Cortex of kidney (tissue), 1 donor: ENCODE measurements around the gene SARM1.

Source experiments
- DNase-seq: peaks from one replicate; lab custom pipeline; 2025; lab: John Stamatoyannopoulos, UW

The SARM1 gene

DNA sequence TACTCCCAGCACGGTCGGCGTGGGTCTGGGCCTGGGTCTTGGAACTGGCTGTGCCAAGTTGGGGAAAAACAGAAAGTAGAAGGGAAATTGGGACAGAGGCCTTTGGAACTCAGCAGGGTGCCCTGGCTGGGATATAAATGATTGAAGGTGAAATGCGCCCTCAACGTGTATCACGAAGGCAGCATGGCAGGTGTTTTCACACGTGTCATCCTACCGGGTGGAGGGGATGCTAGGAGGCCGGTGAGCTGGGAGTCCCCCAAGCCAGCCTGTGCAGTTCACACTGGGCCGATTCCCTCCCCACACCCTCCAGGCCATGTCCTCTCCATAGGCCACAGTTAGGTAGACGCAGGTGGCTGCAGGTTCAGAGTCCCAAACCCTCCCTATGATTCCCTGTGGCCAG is 30.0 kb upstream of the SARM1 start:
- no peak for DNase-seq

DNA sequence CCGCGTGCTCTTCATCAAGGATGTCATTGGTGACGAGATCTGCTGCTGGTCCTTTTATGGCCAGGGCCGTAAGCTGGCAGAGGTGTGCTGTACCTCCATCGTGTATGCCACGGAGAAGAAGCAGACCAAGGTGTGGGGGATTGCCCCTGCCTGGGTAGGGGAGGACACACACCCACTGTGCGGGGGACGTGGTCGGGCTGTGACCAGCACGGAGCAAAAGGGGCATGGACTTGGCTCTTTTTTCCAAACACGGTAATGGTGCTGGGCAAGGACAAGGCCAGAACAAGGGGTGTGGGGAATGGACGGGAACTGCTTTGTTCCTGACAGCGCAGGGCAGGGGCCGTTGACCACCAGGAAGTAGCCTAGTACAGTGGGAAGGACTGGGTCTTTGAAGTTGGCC is 29.2 kb upstream of the SARM1 start:
- no peak for DNase-seq

DNA sequence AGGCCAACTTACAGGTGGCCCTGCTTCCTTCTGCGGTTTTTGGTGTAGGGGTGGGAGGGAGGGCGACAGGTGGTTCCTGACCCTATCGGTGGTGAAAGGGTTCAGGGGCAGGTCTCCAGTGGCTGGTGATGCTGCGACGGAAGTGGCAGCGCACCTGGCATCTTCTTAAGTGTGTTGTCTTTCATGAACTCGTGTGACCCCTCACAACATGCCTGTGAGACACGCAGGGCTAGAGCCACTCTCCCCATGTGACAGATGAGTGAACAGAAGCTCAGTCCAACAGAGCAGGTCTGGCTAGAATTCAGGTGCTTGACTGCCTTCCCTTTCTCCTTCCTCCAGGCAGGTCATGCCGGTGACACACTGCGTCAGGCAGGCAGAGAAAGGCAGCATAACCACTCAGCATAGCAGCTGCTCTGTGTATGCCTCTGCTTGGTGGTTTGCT is 28.0 kb upstream of the SARM1 start:
- no peak for DNase-seq

DNA sequence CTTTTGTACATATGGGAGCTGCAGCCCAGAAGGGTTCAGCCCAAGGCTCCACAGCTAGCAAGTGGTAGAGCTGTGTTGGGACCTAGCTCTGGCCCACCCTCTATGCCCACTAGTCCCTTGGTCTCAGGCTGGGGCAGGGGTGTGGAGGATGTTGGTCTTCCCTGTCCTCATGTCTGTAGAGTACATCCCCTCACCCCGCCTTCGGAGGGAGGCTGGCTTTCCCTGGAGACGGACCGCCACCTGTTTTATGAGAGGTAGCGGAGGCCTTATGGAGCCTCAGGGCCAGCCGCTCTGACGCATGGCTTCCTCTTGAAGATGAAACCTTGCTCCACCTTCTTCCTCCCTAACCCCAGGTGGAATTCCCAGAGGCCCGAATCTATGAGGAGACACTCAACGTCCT is 27.5 kb upstream of the SARM1 start:
- no peak for DNase-seq

DNA sequence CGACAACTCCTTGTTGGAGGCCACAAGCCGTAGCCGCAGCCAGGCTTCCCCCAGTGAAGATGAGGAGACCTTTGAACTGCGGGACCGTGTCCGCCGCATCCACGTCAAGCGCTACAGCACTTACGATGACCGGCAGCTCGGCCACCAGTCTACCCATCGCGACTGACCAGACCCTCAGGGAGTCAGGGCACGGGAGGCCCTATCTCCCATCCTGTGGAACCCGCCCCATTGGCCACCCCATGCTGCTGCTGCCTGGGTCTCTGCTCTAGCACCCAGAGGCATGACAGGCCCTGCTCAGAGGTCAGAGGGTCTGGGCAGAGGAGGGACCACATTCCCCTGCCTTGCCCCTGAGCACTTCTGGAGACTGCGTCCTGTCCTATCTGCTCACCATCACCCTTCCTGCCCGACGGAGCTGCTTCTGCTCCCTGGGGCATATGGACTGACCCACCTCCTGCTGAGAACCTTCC is 27.0 kb upstream of the SARM1 start:
- no peak for DNase-seq

DNA sequence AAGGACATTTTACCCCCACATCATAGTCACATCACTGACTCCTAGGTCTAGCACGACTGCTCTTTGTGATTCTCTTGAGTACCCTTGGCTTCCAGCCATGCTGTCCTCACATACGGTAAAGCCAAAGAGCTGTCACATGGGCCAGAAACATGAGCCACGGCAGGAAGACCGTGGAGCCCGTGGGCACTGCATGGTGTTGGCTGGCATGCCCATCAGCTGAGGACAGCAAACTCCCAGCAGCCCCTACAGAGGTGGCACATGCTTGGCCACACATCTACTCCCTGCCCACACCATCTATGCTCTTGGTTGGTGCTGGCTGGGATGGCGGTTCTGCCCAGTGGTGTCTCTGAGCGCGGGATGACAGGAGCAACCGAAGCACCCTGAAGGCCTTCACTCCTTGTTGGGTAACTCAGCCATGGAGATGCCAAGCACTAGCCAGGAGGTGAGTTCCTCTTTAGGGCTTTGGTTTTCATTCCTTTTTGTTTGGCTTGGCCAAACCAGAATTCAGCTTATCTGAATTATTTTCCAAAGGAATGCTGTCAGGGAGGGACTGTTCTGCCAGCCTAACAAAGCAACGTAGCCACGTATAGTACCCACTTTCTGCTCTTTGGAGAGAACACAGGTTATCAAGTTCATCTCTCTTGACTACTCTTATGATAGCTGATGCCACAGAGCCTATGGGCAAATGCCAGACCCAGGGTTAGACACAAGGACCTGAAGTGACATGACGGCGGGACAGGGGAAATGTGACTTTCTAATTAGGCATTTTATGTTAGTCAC is 25.9 kb upstream of the SARM1 start:
- DNase-seq: no peak

DNA sequence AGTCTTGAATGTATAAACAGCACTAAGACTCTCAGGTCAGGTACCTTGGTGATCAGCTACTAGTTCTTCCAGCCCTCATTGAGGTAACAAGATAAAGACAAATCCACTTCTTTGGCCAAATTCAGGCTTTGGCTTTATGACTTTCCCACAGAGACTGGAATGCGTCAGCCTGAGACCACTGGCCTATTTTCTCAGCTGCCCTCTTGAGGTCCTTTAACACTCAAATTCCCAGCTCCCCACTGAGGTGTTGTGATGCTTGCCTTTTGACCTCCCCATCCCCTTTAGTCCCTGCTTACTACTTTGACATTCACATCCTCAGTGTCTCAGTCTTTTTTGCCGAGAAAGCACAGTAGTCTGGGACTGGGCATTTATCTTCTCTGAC is 25.3 kb upstream of the SARM1 start:
- no peak for DNase-seq

DNA sequence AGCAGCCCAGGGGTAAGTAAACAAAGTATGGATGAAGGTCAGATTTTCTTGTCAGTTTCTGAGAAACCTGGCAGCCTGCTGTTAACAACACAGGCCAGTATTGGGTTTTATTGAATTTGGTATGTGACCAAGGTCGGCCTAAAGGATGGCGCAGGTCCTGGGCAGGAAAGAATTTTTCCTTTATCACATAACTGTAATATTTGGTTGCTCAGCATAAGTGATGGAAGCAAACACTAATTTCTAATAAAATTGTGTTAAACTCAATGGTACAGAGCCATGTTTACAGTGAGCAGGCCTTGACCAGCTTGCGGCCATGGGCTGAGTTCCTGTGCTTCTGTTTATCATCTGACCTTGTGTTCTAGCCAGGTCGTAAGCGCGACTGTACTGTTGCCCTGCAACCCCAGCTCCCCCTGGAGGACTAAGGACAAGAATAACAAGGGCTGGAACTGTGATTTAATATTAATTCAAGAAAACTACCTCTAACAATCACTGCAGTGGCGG is 24.7 kb upstream of the SARM1 start:
- DNase-seq: no peak

DNA sequence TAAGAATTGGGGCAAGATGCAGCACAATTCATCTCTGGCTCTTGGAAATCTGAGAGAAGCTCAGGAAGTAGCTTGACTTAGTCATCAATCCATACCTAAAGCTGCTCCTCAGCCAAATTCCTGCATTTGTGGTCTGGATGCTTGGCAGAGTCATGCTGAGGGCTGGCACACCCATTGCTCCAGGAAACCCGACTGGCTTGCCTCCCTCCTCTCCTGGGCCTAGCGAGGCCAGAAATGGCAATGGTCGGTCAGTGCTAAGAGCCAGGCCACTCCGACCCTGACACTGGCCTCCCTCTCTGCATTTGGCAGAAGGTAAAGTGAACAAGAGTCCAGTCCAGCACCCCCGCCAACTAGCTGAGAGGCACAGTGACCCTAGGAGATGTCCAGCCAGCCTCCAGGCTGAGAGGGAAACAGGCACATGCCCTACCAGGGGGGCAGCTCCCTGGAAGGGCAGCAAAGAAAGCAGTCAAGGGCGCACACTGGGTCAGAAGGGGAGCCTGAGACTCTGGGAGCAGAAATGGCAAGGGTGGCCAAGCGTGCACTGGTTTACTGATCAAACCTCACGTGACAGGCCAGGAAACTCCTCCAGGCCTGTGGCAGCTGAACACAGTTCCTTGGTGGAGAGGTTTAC is 24.1 kb upstream of the SARM1 start:
- DNase-seq: no peak

DNA sequence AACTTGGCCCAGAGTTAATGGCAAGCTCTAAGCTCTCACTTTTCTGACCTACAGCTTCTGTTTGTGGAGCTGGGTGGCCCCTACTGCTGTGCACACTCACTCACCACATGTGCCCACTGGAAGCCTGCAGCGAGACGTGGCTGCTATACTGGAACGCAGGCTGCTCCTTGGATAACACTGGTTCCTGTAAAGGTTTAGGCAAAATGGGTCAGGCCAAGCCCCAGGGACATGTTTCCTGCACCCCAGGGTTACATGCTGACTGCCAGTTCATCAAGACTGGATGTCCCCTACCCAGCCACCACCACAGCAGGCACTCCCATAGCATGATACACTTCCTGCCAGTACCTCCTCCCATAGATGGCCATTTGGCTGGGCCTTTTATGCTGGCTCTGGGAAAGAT is 22.5 kb upstream of the SARM1 start:
- no peak for DNase-seq

DNA sequence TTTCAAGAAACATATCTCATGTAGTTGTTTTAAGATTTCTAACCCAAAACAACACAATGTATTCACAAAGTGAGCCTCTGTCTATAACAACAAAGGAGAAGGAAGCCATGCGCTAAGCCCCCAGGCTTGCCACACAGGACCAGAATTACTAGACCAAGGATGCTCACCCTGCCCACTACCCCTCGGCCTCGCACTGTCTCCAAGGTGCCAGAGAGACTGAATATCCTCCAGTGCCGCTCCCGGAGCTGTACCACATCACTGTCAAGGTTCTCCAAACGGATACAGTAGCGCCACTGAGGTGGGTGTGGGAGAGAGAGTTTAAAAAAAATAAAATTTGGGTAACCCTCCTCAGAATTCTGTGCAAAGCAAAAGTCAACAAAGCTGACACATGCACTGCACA is 21.2 kb upstream of the SARM1 start:
- no peak for DNase-seq

DNA sequence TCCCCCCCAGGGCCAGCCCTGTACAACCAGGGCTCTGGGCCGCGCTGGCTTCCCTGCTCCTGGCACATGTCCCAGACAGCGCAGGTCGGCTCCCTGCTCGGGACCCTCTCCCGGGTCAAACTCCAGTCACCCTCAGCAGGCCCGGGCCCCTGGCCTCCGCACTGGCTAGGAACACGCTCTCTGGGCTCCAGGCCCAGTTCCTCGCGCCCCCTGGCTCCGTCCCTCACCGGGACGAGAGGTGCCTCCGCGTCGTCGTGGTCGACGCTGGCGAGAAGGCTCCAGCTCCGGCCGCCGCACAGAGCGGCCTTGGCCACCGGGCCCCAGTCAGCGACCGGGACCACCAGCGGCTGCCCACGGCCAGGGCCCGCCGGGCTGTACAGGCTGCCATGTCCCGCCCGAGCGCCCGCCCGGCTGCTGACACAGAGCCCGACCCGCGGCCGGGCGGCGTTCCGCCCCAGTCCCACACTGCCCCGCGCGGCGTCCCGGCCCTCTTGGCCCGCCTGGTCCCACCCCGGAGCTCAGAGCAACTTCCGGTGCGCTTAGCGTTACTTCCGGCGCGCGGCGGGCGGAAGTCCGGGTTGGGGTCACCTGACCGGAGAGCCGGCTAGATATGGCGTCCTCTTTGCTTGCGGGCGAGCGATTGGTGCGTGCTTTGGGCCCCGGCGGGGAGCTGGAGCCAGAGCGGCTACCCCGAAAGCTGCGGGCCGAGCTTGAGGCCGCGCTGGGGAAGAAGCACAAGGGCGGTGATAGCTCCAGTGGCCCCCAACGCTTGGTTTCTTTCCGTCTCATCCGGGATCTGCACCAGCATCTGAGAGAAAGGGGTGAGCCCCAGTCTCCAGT is 14.2 kb upstream of the SARM1 start, which contains the start of gene POLDIP2:
POLDIP2 (minus strand) TSS at position 467 of the 840 bp plus-strand sequence; CDS start at position 388, 79 bp downstream.
- peak; percentile 77 for DNase-seq

DNA sequence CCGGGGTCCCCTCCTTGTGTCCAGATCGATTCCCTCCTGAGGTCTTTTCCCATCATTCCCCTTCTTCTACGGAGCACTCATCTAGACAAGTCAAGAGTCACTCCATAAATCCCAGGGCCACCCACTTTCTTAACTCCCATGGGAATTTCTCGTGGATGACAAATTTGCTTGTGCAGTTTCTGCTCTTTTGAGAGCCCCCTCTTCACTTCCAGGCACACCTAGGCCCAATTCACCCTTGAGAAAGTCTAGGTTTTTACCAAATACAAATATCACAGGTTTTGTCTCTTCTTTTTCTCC is 13.6 kb upstream of the SARM1 start:
- DNase-seq: no peak

DNA sequence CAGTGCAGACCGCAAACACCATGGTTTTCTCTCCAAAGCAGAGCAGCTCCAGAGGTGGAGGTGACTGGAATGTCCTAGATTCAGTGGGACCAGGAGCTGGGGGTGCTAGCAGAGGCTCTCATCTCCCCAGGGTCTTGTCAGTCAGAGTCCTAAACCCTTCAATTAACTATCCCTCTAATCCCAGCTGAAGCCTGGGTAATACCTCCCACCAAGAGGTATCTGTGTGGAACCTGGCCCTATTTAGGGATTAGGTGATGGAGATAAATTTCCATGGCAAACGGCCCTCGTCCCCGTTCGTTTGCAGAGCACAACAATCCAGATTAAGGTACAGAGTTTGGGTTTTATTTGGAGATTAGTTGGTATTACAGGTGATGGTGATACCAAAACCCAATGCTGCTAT is 8.3 kb upstream of the SARM1 start:
- DNase-seq: no peak

DNA sequence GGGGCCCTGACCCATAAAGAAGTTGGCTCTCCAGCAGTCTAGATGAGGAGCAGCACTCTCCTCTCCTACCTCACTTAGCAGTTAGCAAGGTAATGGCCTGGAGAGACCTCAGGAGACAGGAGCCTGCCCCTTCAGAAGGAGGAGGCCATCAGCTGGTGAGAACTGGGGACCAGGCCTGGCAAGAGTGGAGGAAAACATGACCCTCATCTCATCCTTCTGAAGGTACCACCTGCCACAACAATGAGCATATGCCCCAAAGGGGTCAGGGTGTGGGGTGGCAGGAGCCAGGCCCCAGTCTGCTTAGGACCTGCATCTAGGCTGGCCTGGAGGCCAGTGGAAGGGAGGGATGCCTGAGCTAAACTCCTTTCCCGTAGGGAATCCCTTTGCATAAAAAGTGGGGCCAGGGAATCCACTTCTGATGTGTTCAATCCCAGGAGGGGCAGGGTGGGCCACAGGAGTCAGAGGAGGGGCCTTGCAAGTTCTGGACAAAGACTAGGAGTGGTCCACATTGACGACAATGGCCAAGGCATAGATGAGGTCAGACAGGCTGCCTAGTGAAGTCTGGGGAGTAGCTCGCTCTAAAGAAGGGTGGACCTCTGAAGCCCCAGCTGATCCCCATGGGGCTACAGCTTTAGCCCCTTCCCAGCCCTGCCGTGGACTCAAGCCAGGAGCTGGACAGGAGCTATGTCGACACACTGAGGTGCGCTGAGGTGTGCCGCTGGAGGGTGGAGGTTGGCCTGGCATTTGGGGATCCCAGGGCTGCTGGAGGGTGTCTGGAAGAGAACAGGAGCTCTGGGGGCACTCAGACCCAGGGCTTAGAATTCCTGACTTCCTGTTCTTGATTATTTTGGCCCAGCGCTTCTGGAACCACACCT is 7.5 kb upstream of the SARM1 start:
- no peak for DNase-seq

DNA sequence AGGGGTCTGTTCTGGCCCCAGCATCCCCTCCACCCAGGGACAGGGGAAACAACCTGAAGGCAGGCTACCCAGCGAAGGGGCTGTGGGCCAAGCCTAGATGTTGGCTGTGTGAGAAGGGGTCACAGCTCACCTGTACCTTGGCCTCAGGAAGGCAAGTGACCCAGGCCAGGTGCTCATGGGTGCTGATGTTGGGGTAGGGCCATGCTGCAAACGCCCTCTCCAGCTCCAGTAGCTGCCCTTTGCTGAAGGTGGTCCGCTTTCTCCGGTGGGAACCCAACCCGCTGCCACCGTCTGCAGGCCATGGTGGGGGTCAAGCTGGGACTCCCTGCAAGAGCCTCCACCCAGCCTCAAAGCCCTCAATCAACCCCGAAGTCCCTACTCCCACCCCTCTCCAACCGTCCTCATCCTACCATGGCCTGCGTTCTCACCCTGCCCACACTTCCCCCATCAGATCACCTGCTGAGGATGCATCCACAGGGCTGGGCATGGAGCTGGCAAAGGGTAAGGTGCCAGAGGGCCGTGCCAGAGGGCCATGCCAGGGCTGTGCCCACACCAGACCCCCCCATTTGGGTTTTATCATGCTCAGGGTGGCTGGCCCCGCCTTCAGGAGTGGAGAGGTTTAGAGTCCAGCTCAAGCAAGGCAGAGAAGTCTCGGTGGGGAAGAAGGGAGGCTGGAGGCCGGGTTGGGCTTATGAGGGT is 6.7 kb upstream of the SARM1 start, which contains the start of gene SEBOX:
SEBOX (minus strand) TSS at position 535 of the 699 bp plus-strand sequence; CDS start at position 487, 48 bp downstream.
- no peak for DNase-seq

DNA sequence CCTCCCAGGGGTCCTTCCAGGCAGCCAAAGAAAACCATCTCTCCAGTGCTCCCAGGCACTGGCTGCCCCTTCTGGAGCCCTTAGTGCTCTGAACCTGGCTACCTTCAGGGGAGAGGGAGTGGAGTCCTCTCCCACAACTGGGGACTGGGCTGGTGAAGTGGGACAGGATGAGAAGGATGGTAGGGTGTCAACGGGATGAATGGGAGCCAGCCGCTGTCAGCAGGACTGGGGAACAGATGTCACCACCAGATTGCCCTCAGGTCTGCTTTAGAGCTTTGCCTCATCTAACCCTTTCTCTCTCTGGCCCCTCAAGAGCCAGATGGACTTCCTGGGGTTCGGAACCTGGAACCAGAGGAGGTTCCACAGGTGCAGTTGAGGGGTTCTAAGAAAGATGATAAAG is 6.0 kb upstream of the SARM1 start:
- DNase-seq: no peak

DNA sequence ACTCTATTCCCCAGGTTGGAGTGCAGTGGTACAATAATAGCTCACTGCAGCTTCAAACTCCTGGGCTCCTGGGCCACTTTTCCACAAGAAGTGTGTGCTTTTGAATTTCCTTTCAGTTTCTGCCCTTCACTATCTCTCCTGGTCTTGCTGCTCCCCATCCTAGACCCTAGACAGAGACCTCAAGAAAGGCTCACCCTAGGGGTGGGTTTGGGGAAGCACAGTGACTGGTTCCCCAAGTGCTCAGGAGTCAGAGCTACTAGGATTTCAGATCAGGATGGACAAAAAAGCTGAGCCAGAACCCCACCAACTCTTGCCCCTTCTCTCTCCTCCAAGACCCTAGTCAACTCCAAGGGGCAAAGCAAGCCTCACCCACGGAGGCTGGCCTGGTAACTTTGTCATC is 4.9 kb upstream of the SARM1 start:
- DNase-seq: no peak

DNA sequence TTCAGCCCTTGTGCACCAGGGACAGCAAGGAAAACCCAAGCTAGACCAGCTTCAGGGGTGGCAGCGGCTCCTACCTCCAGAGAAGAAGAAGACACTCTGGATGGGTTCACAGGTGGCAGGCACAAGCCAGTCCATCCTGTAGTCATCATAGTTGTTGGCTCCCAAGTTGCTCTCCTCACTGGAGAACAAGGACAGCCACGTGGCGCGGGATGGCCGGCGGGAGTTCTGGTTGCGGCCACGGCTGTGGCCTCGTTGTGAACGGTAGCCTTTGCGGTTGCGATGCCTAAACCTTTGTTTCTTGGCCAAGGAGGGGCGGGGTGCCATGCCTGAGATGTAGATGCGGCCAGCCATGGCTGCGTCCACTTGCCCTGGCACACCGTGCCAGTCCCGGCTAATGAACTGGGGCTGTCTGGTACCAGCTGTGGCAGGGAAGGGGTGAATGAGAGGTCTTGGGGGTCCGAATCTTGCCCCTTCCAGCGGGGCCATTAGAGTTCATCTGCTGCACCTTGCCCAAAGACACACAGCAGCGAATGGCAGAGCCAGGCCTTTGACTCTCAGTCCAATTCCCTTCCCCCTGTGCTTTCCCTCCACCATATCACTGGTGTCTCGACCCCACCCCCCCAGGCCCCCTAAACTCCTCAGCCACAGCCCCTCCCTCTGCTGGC is 3.7 kb upstream of the SARM1 start:
- no peak for DNase-seq

DNA sequence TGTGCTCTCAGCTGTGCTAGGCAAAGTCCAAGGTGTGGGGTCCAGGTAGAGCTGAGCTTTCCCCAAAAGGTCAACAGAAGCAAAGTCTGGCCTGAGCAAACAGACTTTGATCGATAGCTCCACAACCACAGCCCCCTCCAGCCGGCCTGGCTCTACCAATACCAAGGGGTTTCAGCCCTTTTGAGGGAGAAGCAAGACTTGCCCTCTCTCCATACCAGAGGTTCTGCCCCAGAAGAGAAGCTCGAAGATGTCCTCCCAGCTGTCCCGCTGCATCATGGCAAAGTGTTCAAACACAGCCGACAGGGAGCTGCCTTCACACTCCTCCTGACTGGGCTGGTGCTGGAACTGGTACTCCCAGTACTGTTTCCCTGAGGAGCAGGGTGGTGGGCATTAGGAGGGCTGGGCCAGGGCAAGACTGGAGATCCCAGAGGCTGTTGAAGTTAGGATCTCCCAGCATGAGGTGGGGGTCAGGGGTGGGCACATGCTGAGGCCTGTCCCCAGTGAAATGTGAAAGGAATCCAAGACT is 3.1 kb upstream of the SARM1 start:
- no peak for DNase-seq
